ENCODE data around the gene COL27A1.

Gene COL27A1

DNA sequence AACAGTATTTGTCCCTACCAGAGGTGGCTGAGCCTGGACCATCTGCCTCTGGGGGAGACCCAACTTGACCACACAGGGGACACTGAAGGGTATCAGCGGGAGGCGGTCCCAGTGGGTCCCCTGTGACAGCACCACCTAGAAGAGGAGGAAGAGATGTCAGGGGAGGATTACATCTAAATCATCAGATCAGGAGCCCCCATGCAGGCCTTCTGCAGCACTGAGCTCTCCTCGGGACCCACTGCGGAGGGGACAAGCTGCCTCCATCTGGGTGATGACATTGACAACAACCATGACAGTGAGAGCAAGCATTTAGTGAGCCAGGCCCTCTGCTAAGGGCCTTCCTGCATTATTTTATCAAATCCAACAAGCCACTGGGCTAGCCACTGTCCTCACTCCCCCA, 186.7 kb downstream of the COL27A1 start:
- H3K4me3 ChIP-seq (ENCODE audit: low read depth, low read length): no peak overlapping the region
- no peak for DNase-seq (ENCODE audit: low read depth)
- TF ChIP-seq MYC (IDR thresholded peaks at IDR 0.05; ENCODE audit: low read depth, low read length): no peak
- no peak for TF ChIP-seq POLR2A (IDR thresholded peaks at IDR 0.05; ENCODE audit: extremely low read depth, insufficient read length)
- TF ChIP-seq, protein P1, sequence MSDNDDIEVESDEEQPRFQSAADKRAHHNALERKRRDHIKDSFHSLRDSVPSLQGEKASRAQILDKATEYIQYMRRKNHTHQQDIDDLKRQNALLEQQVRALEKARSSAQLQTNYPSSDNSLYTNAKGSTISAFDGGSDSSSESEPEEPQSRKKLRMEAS (IDR thresholded peaks at IDR 0.05; ENCODE audit: low read depth, low read length): no peak
- TF ChIP-seq, protein P2, sequence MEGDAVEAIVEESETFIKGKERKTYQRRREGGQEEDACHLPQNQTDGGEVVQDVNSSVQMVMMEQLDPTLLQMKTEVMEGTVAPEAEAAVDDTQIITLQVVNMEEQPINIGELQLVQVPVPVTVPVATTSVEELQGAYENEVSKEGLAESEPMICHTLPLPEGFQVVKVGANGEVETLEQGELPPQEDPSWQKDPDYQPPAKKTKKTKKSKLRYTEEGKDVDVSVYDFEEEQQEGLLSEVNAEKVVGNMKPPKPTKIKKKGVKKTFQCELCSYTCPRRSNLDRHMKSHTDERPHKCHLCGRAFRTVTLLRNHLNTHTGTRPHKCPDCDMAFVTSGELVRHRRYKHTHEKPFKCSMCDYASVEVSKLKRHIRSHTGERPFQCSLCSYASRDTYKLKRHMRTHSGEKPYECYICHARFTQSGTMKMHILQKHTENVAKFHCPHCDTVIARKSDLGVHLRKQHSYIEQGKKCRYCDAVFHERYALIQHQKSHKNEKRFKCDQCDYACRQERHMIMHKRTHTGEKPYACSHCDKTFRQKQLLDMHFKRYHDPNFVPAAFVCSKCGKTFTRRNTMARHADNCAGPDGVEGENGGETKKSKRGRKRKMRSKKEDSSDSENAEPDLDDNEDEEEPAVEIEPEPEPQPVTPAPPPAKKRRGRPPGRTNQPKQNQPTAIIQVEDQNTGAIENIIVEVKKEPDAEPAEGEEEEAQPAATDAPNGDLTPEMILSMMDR (IDR thresholded peaks at IDR 0.05; ENCODE audit: low read depth, low read length): no peak

DNA sequence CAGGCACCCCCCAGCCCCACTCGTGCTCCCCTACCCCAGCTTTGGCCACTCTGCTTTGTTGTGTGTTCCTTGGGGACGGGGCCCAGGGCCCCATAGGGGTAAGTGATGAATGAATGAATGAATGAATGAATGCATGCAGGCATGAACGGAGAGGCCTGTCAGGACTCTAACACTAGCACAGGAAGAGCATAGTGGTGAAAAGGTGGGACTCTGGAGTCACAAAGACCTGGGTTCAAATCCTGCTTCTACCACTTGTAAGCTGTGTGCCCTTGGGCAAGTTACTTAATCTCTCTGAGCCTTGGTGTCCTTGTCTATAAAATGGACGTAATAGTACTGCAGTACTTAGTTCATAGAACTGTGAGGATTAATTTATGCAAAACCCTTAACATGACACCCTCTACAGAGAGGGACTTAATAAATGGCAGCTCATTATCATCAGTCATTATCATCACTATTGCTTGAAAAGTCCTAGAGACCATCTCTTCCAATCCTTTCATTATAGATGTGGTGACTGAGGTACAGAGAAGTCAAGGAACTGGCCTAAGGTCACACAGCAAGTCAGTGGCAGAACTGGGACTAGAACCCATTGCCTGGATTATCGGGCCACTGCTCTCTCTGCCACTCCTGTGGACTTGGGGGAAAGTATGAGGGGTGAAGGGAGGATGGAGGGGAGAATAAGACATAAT, 187.6 kb downstream of the COL27A1 start:
- TF ChIP-seq, protein P1 (IDR thresholded peaks at IDR 0.05; ENCODE audit: low read depth, low read length): no peak
- TF ChIP-seq MYC (IDR thresholded peaks at IDR 0.05; ENCODE audit: low read depth, low read length) (no peak), POLR2A (IDR thresholded peaks at IDR 0.05; ENCODE audit: extremely low read depth, insufficient read length) (no peak)
- TF ChIP-seq, protein P2 (IDR thresholded peaks at IDR 0.05; ENCODE audit: low read depth, low read length): no peak
- H3K4me3 ChIP-seq (ENCODE audit: low read depth, low read length): no peak overlapping the region
- DNase-seq (ENCODE audit: low read depth): no peak

DNA sequence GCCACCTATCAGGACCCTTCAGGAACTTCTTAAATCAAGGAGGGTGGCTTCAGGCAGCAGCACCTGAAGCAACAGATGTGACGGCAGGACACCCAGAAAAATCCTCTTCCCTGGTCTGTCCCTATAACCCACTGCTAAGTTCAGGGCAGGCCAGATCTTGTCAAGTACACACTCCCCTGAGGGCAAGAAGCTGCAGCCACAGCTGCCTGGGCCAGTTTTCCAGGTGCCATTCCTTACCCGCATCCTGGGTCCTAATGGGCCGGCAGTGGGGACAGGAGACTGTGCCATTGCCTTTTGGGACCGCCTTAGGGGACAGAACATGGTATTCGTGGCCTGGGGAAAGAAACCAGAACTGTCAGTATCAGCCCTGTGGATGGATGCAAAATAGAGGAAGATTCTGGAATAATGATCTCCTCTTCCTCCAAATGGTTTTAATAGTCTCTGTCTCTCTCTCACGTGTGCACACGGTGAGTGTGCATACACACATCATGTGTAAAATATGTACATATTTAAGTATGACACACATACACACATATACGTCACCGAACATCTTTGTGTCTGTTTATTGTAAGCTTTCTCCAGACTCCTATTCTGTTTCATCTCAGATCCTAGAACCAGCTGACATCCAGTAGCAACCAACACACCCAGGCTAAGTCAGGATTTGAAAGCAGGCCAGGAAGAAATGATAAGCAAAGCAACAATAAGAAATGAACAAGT, 188.3 kb downstream of the COL27A1 start:
- no peak overlapping the region for H3K4me3 ChIP-seq (ENCODE audit: low read depth, low read length)
- no peak for DNase-seq (ENCODE audit: low read depth)
- TF ChIP-seq, protein P1 (IDR thresholded peaks at IDR 0.05; ENCODE audit: low read depth, low read length): no peak
- TF ChIP-seq MYC (IDR thresholded peaks at IDR 0.05; ENCODE audit: low read depth, low read length) (no peak), POLR2A (IDR thresholded peaks at IDR 0.05; ENCODE audit: extremely low read depth, insufficient read length) (no peak)
- TF ChIP-seq, protein P2 (IDR thresholded peaks at IDR 0.05; ENCODE audit: low read depth, low read length): no peak

- TF ChIP-seq, protein P1 (IDR thresholded peaks at IDR 0.05; ENCODE audit: low read depth, low read length): no peak
- TF ChIP-seq MYC (IDR thresholded peaks at IDR 0.05; ENCODE audit: low read depth, low read length): no peak
- no peak for DNase-seq (ENCODE audit: low read depth)
- H3K4me3 ChIP-seq (ENCODE audit: low read depth, low read length): no peak overlapping the region
These were observed 188.8 kb downstream of the COL27A1 start for GRCh38 chr9:114344188-114344566.

GRCh38 chr9:114344692-114345091, 189.4 kb downstream of the COL27A1 start:
- no peak overlapping the region for H3K4me3 ChIP-seq (ENCODE audit: low read depth, low read length)
- DNase-seq (ENCODE audit: low read depth): no peak
- TF ChIP-seq, protein P1 (IDR thresholded peaks at IDR 0.05; ENCODE audit: low read depth, low read length): no peak
- no peak for TF ChIP-seq MYC (IDR thresholded peaks at IDR 0.05; ENCODE audit: low read depth, low read length)
- TF ChIP-seq, protein P2 (IDR thresholded peaks at IDR 0.05; ENCODE audit: low read depth, low read length): no peak
- no peak for TF ChIP-seq POLR2A (IDR thresholded peaks at IDR 0.05; ENCODE audit: extremely low read depth, insufficient read length)

DNA sequence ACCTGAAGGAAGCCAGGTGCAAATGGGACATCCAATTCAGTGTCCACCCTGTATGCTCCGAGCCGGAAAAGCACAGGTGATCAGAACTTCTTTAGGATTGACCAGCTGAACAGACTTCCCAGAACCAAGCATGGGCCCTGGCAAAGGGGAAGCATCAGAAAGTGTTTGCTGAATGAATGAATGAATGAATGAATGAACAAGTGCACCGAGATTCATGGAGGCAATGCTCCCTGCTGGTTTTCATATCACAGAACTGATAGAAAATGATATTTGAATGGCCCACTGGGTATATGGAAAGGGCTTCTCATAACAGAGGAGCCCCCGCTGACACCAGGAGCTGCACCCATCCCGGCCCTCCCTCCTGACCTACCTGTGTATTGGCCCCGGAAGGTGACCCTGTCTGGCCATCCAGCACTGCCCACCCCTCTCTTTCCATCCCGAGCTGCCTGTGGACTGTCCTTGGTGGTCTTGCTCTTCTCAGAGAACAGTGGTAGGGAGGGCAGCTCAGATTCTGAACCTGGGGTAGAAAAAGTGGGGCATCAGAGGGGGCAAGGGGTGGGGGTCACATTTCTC, 190.2 kb downstream of the COL27A1 start:
- TF ChIP-seq POLR2A (IDR thresholded peaks at IDR 0.05; ENCODE audit: extremely low read depth, insufficient read length) (no peak), MYC (IDR thresholded peaks at IDR 0.05; ENCODE audit: low read depth, low read length) (no peak)
- TF ChIP-seq, protein P2 (IDR thresholded peaks at IDR 0.05; ENCODE audit: low read depth, low read length): no peak
- TF ChIP-seq, protein P1 (IDR thresholded peaks at IDR 0.05; ENCODE audit: low read depth, low read length): no peak
- no peak for DNase-seq (ENCODE audit: low read depth)
- H3K4me3 ChIP-seq (ENCODE audit: low read depth, low read length): no peak overlapping the region

Measured in NB4 (cell line).